GM19240 (cell line): ENCODE measurements around the gene STYXL2.

Experiments used
- DNase-seq: peaks from one replicate; pipeline ENCODE4 v3.0.0; 2011; ENCODE audit warnings: low spot score; ENCODE audit not compliant: insufficient read length

Gene STYXL2

DNA sequence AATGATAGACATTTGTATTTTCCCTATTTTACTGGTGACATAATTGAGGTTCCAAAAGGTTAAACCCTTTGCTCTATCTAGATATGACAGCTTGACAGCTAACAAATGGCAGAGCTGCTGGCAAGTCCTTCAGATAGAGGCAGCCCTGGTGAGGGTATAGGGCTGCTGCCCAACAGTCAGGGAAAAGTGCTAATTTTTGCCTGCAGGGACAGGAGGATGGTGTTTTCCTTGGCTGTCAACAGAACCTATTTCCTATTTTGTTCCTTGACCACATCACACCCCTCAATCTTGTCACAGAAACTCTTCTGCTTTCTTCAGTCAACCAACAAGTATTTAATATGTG, 16.0 kb upstream of the STYXL2 start:
- DNase-seq: no peak

DNA sequence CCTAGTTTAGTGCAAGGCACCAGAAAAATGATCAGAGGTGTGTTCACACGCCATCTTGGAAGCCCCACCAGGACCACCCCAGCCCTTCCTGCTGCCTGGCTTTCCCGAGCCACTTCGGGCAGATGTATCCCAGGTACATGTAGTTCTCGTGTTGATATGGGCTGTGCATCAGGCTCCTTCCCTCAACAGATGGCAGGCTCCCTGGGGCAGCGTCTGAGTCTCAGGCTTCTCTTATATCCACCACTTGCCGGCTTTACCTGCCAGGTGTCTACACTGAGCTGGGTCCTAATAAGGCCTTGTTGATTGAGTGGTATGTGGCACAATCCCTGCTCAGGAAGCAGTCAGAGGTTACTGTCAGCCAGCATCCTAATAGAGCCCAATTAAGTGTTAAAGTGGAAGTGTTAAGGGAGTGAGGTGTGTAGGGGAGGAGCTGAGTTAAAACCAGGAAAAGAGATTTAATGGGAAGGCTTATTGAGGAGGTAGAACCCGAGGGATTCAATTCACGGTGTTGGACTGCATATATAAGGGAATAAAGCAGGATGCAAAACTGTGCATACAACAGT, 12.2 kb upstream of the STYXL2 start:
- DNase-seq: no peak

DNA sequence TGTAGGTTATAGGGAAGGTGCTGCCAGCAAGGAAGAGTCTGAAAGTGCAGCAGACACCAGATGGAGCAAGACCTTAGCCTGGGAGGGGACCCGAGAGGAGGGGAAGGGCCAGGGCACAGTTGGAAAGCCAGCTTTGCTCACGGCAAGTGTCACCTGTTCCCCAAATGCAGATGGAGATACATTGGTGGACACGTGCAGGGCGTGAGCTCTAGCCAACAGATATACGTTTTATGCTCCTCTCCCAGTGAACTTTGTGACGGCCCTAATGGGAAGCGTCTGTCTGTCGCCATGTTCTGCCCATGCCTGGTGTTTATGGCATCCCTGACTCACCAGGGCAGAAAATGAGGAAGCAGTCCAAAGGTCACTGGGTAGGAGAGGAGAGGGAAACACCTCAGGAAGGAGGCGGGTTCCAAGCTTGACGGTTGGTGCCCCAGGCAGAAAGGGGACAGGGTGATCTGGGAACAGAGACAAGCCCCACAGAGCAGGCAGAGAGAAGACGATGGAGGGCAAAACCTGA, 11.3 kb upstream of the STYXL2 start:
- no peak for DNase-seq

DNA sequence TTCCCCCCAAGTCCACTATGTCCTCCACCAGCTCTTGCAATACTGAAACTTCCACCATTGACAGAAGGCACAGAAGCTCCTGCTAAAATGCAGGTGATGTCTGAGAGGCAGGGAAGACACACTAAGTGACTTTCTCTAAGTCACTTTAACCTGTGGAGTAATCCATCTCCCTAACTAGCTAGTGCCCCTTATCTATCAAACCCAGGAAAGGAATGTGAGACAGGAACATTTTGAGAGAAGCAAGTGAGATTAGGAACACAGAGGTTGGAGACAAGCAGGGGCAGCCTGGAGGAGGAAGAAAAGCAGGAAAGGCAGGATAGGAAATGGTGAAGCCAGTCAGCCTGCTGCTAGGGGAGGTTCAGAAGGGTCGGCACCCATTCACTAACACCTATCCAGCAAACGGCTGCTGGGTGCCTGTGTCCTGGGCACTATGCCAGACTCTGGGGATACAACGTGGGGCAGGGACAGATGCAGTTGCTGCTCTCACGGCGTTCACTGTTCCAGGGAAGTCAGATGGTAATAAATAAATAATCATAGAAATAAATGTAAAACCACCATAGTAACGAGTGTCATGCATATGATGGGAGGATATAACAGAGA, 10.7 kb upstream of the STYXL2 start:
- DNase-seq: no peak

DNA sequence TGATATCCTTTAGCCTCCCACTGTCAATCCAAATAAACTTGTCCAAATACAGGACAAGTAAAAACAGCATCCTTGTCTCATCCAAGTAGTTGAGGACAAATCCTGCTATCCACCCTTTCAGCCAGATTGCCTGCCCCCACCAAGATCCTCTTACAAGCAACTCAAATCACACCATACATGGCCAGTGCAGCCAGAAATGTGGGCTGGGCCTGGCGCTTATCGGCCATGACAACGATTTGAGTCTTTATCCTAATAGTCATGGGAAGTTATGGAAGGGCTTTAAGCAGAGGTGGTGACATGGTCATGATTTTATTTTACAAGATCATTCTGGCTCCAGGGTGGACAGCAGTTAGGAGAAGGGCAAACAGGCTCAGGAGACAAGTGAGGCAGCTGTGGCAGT, 10.0 kb upstream of the STYXL2 start:
- no peak for DNase-seq

DNA sequence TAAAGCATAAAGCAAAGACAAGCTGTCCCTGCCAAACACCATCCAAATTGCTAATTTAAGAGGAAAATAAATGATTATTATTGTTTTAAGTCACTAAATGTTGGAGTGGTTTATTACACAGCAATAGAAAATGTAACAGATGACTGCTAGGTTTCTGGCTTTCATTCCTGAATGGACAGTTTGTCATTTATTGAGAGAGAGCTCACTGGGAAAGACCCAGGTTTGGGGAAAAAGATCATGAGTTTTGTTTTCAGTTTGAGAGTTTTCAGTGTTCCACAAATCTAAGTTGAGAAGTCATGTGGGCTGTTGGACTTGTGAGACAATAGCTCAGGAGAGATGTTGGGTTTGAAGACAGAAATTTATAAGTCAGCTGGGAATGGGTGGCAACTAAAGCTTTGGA, 9.1 kb upstream of the STYXL2 start:
- DNase-seq: no peak

DNA sequence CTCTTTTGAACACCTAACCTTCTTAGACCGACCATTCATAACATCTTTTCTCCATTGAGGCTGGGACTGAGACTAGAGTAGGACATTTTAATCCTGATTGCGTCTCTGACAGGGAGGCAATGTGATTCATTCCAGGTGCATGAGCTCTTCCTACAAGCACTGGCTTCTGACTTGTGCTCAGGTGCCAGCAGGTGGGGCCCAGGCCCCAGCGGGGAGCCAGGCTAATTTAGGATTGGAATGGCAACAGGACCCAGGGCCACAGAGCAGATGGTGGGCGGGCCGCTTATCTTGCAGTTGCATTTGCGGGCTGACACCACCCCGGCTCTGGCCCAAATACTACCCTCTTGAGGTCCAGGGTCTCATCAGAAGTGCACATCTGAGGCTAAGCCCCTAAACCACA, 7.8 kb upstream of the STYXL2 start:
- DNase-seq: no peak

DNA sequence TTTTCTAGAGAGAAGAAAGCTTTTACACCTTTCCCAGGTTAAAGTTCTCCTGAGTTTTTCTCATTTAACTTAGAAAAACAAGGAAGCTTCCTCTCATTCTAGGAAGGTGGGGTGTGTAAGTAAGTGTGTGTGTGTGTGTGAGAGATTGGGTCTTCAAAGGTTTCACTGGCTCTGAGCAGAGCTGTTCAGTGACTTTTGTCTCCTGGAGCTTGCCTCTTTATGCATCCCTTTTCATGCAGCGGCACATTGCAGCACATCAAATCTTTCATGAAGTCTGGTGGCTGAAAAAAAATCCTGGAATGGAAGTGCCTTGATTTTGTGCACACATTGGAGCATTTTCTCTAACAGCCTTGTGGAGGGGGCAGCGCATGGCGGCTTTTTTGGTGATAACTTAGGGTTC, 7.1 kb upstream of the STYXL2 start:
- DNase-seq: no peak

DNA sequence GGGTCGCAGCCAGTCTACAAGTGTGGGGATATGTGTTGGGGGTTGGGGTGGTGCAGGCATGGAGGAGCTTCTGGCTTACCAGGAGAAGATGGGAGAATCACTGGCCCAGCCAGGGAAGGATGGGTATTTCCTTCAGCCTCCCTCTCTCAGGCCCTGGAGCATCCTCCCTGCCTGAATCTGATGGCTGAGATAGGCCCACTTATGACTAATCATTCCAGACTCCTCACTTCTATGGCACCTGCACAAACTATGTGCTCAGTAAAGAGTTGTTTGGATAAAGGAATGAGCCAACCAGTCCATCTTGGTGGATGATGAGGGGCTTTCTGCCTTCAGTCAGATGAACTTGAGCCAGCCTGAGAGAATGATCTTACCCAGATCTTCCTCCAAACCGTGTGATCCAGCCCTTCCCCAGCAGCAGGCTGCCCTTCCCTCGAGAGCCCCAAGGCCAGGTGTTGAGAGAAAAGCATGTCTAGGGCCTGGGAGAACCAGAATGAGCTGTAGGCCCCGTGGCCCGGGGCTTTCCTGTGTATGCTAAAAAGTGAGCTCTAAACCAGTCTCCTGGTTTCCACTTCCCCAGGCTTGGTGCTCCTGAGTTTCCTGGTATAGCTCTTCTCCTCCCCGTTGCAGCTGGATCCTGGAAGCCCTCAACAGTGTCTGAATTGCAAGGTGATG, 5.0 kb upstream of the STYXL2 start:
- no peak for DNase-seq

DNA sequence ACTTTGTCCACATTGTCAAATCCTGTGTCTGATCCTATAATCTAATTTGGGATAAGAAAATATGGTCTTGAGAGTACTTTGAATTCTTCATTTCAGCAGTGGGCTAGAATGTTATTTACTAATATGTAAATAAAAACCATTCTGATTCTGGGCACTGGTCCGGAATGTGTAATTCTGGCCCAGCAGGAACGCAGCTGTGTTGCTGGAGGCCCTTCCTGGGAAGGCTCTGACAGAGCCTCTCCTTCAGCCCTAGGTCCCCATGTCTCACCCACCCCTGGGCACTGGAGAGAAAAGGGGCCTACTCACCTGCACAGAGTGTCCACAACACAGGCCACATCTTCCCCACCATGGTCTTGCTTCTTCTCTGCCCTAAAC, 3.9 kb upstream of the STYXL2 start:
- no peak for DNase-seq

DNA sequence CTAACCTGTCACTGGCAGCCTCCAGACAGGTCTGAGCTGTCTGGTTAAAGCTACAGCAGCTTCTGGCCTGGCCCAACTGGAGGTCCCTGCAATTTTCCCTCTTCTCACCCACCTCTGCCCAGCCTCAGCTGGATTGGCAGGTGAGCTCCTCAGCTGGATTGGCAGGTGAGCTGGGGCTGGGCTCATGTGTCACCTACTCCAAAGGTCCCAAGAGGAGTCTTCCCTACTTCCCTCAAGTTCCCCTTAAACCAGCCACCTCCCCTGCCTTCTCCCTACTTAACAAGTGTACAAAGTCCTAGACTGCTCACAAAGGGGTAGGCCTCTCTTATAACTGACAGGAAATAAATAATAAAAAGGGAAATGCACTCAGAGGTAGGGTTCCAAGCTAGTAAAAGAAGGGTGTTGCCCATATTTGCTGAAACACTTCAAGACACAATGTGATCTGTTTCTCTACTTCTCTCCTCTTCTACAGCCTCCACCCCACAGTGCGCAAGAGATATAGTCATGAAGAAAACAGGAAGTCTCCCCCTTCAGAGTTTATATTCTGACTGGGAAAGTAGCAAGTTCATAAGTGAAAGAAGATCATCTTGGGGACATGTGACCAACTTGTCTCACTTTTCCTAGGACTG, 3.4 kb upstream of the STYXL2 start, which contains the start of gene GPA33:
TSS of gene GPA33 (minus strand) at position 64 of the 629 bp plus-strand sequence. CDS start 90 bp downstream, outside the sequence.
- no peak for DNase-seq

DNA sequence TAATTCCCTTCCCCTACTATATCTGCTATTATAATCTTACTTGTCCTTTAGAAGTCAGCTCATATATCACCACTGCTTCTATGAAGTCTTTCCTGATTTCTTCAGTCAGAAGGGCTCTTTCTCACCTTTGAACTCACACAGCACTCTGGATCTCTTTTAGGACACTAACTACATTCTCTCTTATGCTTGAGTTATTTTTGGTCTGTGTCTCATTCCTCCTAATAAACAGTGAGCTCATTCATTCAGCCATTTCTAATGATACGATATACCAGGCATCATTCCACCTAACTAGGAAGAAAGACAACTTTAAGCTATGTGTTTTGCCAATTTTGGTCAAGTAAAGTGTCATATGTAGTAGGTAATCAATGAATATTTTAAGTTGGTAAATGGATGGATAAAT, 1.2 kb upstream of the STYXL2 start:
- no peak for DNase-seq

DNA sequence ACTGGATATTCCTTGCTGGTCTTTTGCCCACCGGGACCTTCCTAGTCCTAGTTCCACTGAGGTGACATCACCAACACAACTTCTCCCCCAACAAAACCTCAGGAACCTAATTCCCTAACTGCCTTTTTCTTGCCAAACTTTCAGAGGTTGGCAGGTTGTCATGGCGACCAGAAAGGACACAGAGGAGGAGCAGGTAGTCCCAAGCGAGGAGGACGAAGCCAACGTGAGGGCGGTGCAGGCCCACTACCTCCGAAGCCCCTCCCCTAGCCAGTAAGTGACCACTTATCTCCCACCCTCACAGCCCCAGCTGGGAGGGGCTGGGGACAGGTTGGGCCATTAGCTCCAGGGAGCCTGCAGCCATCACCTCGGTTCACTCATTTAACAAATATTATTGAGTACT, 815 bp downstream of the STYXL2 start:
- DNase-seq: no peak

DNA sequence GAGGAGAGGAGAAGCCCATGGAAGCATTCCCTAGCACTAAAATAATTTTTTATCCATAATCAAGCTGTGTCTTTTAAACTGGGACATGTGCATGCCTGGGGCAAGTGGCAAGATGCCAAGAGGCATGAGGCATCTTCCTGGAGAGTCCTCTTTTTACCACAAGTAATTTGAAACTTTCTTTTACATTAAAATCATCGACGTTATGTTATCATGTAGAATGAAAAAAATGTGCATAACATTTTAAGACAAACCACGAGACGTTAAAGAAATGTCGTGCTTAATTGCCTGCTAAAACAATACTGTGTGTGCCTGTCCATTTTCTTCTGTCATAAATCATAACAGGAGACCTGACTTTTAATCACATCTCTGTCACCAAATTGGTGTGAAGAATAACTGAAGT, 1.5 kb downstream of the STYXL2 start:
- DNase-seq: no peak

DNA sequence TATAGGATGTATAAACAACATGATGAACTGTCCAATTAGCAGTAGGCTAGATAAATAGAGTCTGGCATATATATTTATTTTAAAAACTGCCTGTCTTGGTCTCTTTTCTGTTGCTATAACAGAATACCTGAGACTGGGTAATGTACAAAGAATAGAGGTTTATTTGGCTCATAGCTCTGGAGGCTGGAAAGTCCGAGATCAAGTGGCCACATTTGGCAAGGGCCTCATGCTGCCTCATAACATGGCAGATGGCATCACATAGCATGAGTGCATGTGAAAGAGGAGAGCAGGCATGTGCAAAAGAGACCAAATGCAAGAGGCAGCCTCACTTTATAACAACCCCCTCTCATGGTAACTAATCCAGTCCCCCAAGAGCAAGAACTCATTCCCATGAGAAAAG, 6.0 kb downstream of the STYXL2 start:
- DNase-seq: no peak

DNA sequence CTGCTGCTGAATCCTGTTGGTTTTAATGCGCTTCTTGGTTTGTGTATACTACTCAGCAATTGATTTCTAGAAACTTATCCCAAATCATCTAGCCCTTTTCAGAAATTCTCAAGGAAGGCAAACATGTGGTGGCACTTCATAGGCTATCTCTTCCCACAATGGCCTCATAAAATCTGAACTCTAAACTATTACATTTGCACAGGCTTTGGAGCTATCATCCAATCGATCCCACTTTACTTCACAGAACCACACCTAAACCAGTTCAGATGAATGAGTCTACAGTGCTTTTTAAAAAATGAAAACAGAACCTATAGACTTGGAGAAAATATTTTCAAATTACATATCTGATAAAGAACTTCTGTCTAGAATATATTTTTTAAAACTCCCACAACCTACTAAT, 6.9 kb downstream of the STYXL2 start:
- DNase-seq: no peak

DNA sequence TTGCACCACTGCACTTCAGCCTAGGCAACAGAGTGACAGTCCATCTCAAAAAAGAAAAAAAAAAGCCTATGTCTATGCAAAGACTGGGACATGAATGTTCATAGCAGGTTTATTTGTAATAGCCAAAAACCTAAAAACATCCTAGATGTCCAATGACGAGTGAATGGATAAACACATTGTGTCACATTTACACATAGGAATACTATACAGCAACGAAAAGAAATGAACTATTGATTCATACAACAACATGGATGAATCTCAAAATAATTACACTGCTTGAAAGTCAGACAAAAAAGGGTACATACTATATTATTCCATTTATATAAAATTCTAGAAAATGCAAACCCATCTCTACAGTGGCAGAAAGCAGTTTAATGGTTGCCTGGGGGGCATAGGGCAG, 7.9 kb downstream of the STYXL2 start:
- no peak for DNase-seq

DNA sequence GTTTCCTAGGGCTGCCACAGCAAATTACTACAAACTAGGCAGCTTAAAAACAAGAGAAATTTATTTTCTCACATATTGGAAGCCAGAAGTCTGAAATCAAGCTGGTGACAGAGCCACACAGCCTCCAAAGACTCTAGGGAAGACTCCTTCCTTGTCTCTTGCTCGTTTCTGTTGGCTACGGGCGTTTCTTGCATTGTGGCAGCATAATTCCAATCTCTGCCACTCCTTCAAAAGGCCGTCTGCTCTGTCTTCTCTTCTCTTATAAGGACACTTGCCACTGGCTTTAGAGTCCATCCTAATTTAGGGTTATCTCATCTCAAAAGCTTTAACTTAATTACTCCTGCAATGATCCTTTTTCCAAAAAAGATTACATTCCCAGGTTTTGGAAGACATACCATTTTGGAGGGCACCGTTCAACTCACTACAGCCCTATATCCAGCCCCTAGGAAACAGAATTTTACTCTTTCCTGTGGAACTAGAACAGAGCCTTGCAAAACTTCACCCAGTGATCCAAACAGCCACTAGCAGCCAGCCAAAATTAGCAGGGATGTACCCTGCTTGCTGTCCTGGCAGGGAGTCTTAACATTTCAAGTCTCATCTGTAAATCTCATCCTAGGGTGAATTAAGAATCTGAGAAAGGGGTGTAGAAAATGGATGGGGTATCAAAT, 9.2 kb downstream of the STYXL2 start:
- DNase-seq: no peak

DNA sequence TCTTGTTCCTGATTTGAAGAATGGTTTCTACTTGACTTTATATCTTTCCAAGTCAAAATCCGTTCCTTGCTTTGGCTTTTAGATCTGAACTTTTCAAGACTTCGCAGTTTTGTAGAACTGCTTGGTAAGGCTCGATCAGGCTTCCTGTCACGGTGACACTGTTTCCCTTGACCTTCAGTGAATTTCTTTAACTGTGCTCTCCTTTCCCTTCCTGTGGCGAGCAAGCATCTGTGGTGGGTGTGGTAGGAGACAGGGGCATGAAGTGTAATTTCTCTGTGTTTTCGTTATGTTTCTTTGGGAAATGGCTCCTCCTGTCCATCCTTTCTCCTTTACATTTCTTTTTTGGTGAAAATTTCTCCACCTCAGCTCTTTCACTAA, 10.4 kb downstream of the STYXL2 start:
- no peak for DNase-seq

DNA sequence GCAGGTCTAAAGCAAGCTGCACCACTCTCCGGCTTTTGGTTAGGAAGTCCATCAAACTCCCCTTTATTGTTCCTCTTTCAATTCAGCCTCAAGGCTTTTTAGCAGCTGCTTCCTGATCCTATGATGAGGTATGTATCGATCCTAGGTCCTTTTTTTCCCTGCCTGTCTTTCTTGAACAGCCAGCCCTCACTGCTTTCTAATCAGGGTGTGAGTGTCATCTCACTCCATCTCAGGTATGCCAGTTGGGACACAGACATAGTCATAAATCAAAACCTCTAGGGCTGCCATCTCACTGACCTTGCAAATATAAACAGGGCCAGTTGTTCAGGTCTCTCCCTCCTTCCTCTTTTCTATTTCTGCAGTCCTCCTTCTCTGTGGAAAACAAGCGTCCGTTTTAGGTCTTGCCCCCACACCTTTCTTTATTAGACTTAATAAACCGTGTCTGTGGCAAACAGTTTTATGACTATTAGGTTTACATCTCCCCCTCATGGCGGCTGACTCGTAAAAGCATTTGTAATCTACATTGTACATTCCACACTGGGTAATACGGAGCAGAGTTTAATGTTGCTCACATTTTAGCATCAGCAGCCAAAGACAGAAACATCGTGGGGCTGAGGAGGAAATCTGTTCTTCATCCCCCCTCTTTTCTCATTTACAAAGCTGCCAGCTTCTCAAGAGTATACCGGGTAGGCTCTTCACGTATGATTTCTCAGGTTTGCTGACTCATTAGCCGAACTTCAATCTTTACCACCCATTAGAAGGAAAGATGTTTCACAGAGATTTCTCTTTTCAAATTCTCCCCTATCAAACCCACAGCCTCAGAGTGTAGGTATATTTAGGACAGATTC, 11.6 kb downstream of the STYXL2 start:
- no peak for DNase-seq

DNA sequence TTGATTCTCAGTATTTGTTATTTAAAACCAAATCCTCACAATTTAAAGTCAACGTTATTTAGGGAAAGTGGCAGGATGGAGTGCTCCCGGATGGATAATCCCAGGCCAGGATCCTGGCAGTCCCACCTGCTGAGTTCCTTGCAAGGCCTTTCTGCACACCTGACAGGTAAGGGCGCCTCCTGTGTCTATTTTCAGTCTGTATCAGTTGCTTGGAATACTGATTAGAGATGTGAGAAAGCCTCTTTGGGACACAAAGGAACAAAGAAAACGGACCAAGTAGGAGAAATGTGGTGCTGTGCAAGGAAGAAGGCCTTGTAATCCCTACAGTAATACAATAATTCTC, 12.2 kb downstream of the STYXL2 start:
- no peak for DNase-seq
